ENCODE measurements around the gene SIGLEC10. TPM values are rescaled to one million over a fixed set of nuclear protein-coding genes. Genes with fewer than 3 reads are reported as not detected.

Gene SIGLEC10
- total and polyA plus RNA-seq, 9 of the 15 experiments (the other 6 are each of a cell fraction or from before 2014, with no cell fraction given) = 0.10 to 1.8 (median 0.82) TPM

GRCh38 chr19:51366389-51367254 lies 50.8 kb downstream of the SIGLEC10 start (continued):
- no peak for TF ChIP-seq GMEB1 (CRISPR knock-in tag; IDR thresholded peaks at IDR 0.05)
- no peak for TF ChIP-seq ZC3H11A (IDR thresholded peaks at IDR 0.05; ENCODE audit: low read depth, low read length)
- no peak for TF ChIP-seq RFX7 (CRISPR knock-in tag; IDR thresholded peaks at IDR 0.05)
- no peak for TF ChIP-seq CTCF (IDR thresholded peaks at IDR 0.05 in 2 of 3, conservative IDR thresholded peaks at IDR 0.05 in 1 of 3; ENCODE audit: insufficient read depth in 2 of 3, low read depth in 1 of 3, low read length in 3 of 3)
- TF ChIP-seq RREB1 (CRISPR knock-in tag; IDR thresholded peaks at IDR 0.05) = no peak
- TF ChIP-seq ZNF239 (CRISPR knock-in tag; IDR thresholded peaks at IDR 0.05) = no peak
- TF ChIP-seq KAT2B (IDR thresholded peaks at IDR 0.05; ENCODE audit: low read depth, low read length) = no peak
- TF ChIP-seq ID3 (CRISPR knock-in tag; IDR thresholded peaks at IDR 0.05) = no peak
- no peak for TF ChIP-seq ID3 (tag; IDR thresholded peaks at IDR 0.05)
- no peak for TF ChIP-seq STAT6 (CRISPR knock-in tag; IDR thresholded peaks at IDR 0.05)
- TF ChIP-seq ZNF324 (CRISPR knock-in tag; IDR thresholded peaks at IDR 0.05) = no peak
- peak; percentile 11; the same call in 1 of the 2 replicates for TF ChIP-seq BRD4 (IDR thresholded peaks at IDR 0.05)
- no peak for TF ChIP-seq SMAD2 (IDR thresholded peaks at IDR 0.05; ENCODE audit: low read depth, low read length)
- TF ChIP-seq ZNF445 (CRISPR knock-in tag; IDR thresholded peaks at IDR 0.05; ENCODE audit: low read depth) = no peak
- no peak for TF ChIP-seq RBM15 (IDR thresholded peaks at IDR 0.05; ENCODE audit: insufficient read depth, low read length)

All from K562 (cell line).